Neutrophil (primary cell): ENCODE measurements around the gene TBC1D5.

Experiments used
- H3K27ac ChIP-seq: fragments of 200-600 bp; sonication (generic); 2 replicates; pipeline ENCODE4 v1.5.1; 2016; ENCODE audit warnings: mild to moderate bottlenecking, moderate library complexity
- H3K27me3 ChIP-seq: fragments of 200-600 bp; sonication (generic); 2 replicates; pipeline ENCODE4 v1.6.0; 2016; ENCODE audit warnings: mild to moderate bottlenecking
- H3K36me3 ChIP-seq: fragments of 200-600 bp; sonication (generic); 2 replicates; pipeline ENCODE4 v1.5.1; 2017
- H3K4me1 ChIP-seq, 2 experiments: fragments of 200-600 bp in 1 of 2; sonication (generic) in 1 of 2; 1 replicate in 1 of 2; 2 replicates in 1 of 2; pipeline versions ENCODE4 v1.5.1 to v1.6.1; 2013 to 2016; ENCODE audit warnings: low read depth in 1 of 2, low read length in 1 of 2, mild to moderate bottlenecking in 1 of 2, moderate library complexity in 1 of 2; ENCODE audit not compliant: control insufficient read depth in 1 of 2, insufficient read depth in 1 of 2
- H3K4me3 ChIP-seq, 2 experiments: fragments of 200-600 bp in 1 of 2; sonication (generic) in 1 of 2; 1 replicate in 1 of 2; 2 replicates in 1 of 2; pipeline ENCODE4 v1.5.1; 2013 to 2016; ENCODE audit warnings: low read depth in 1 of 2, low read length in 1 of 2, mild to moderate bottlenecking in 1 of 2, moderate library complexity in 1 of 2
- H3K9me3 ChIP-seq: fragments of 200-600 bp; sonication (generic); 2 replicates; pipeline ENCODE4 v1.5.1; 2016
- CTCF ChIP-seq: fragments of 200-600 bp; sonication (generic); IDR thresholded peaks from 2 replicates; pipeline ENCODE4 v1.5.1; 2016; ENCODE audit warnings: antibody characterized with exemption

Gene TBC1D5

GRCh38 chr3:17149076-17149475 lies 593.4 kb downstream of the TBC1D5 start:
- Histone ChIP-seq H3K4me3 (no peak overlapping the region), H3K27ac (no peak overlapping the region), H3K9me3 (no peaks in the 10 kb centered on the region), H3K36me3 (peaks cover 14% of the 10 kb centered on the region), H3K27me3 (no peaks in the 10 kb centered on the region), H3K4me1 (no peaks in the 10 kb centered on the region)
- TF ChIP-seq CTCF, result no peak

GRCh38 chr3:17144665-17144993 lies 597.8 kb downstream of the TBC1D5 start:
- no peak overlapping the region for H3K4me3 ChIP-seq
- no peak overlapping the region for H3K27ac ChIP-seq
- H3K36me3 ChIP-seq, result no peaks in the 10 kb centered on the region
- H3K4me1 ChIP-seq, result no peaks in the 10 kb centered on the region
- H3K9me3 ChIP-seq, result no peaks in the 10 kb centered on the region
- H3K27me3 ChIP-seq, result no peaks in the 10 kb centered on the region
- no peak for TF ChIP-seq CTCF

GRCh38 chr3:17143893-17144664 lies 598.4 kb downstream of the TBC1D5 start:
- H3K4me3 ChIP-seq, result no peak overlapping the region
- no peak for TF ChIP-seq CTCF
- H3K9me3 ChIP-seq, result no peaks in the 10 kb centered on the region
- H3K4me1 ChIP-seq, result no peaks in the 10 kb centered on the region
- no peaks in the 10 kb centered on the region for H3K36me3 ChIP-seq
- no peak overlapping the region for H3K27ac ChIP-seq
- no peaks in the 10 kb centered on the region for H3K27me3 ChIP-seq

GRCh38 chr3:17142516-17142915 lies 599.9 kb downstream of the TBC1D5 start:
- Histone ChIP-seq H3K4me1 (no peaks in the 10 kb centered on the region), H3K4me3 (no peak overlapping the region), H3K36me3 (no peaks in the 10 kb centered on the region), H3K9me3 (no peaks in the 10 kb centered on the region), H3K27ac (no peak overlapping the region), H3K27me3 (no peaks in the 10 kb centered on the region)
- no peak for TF ChIP-seq CTCF

GRCh38 chr3:17141699-17142098 lies 600.7 kb downstream of the TBC1D5 start:
- H3K27me3 ChIP-seq, result no peaks in the 10 kb centered on the region
- H3K4me1 ChIP-seq, result no peaks in the 10 kb centered on the region
- H3K4me3 ChIP-seq, result no peak overlapping the region
- TF ChIP-seq CTCF, result no peak
- no peaks in the 10 kb centered on the region for H3K36me3 ChIP-seq
- no peaks in the 10 kb centered on the region for H3K9me3 ChIP-seq
- no peak overlapping the region for H3K27ac ChIP-seq
